Measurements from ENCODE around the gene INA. TPM values are rescaled to one million over a fixed set of nuclear protein-coding genes. Genes with fewer than 3 reads are reported as not detected.
"Not testable (repeated sequence)": the region's sequence is repeated elsewhere in the genome, so short reads cannot be mapped to it uniquely, and the experiment has no call there.

Gene INA
- total RNA-seq, 4 donors from 2014 or later, result 0.24 TPM; not detected in 3

GRCh38 chr10:103241262-103242011 lies 35.5 kb upstream of the INA start:
- in situ Hi-C loops (cut with MboI; ENCODE audit: low sequenced_read_pairs in 4 of 4), result loop anchor here (5.0 to 25.0 kb wide), 5 partner anchors 129 to 517 kb away; partner anchors contain the start of genes CNNM2 (in 4 of the 4) and WBP1L (in 2 of the 4)

DNA sequence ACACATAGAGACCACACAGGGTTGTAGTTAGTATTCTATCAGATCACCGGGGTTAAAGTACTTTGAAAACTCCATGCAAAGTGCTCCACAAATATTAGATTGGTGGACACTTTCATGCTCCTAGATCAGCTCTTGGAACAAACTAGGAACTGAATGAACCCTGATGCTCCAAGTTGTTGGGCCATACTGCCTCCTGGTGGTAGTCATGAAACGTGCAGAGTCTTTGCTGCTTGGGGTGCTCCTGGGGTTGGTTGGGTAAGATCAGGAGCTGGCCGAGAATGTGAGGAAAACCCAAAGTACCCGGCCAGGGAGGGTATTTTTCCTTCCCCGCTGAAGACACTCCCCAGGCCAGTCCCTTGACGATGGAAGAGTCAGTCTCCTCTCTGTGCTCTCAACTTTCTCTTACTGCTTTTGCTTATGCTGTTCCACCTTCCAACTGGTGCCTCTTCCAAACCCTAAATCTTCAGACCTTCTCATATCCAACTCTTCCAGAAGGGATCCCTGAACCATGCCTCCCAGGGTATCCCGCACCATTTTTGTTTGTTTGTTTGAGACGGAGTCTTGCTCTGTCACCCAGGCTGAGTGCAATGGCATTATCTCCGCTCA lies 32.2 kb upstream of the INA start:
- TF ChIP-seq CTCF (IDR thresholded peaks at IDR 0.05 in 4 of 5, conservative IDR thresholded peaks at IDR 0.05 in 1 of 5) (peak; percentile 90 to 91 (median 91)), POLR2A (IDR thresholded peaks at IDR 0.05) (no peak)
- in situ Hi-C loops (cut with MboI; ENCODE audit: low sequenced_read_pairs in 4 of 4), result loop anchor here (5.0 to 25.0 kb wide), 5 partner anchors 132 to 520 kb away; partner anchors contain the start of genes CNNM2 (in 4 of the 4) and WBP1L (in 2 of the 4)
- no peaks in the 10 kb centered on the region for H3K27me3 ChIP-seq
- DNase-seq, result peak; percentile 50 to 79
- ATAC-seq, result peak; percentile 69 to 82
- no peaks in the 10 kb centered on the region for H3K9me3 ChIP-seq
- no peaks in the 10 kb centered on the region for H3K36me3 ChIP-seq
- intact Hi-C loops (cut with DNase I; ENCODE audit: low total_unique reads), result loop anchor here (1.0 to 5.0 kb wide), 4 partner anchors 132 to 532 kb away; partner anchors contain the start of genes ARL3 and SFXN2
- peaks cover 19% of the 10 kb centered on the region in 2 donors for H3K4me1 ChIP-seq
- H3K27ac ChIP-seq, result no peak overlapping the region
- no peak overlapping the region for H3K4me3 ChIP-seq

More at GRCh38 chr10:103241262-103242011, 35.5 kb upstream of the INA start:
- Histone ChIP-seq H3K27me3 (no peaks in the 10 kb centered on the region), H3K36me3 (no peaks in the 10 kb centered on the region), H3K27ac (peak overlapping the region; percentile 84 to 93 (median 88)), H3K9me3 (no peaks in the 10 kb centered on the region), H3K4me1 (peaks cover 19 to 25% of the 10 kb centered on the region in 2 donors), H3K4me3 (peak overlapping the region in 2 of 4 donors; percentile 6 to 17)
- ATAC-seq, result peak; percentile 86
- intact Hi-C loops (cut with DNase I; ENCODE audit: low total_unique reads), result loop anchor here (5.0 kb wide), 2 partner anchors 129 to 529 kb away; partner anchors contain the start of genes ARL3 and SFXN2
- DNase-seq, result peak; percentile 37 to 71
- TF ChIP-seq POLR2A (IDR thresholded peaks at IDR 0.05) (peak in 1 of 2 donors; percentile 16), CTCF (IDR thresholded peaks at IDR 0.05 in 4 of 5, conservative IDR thresholded peaks at IDR 0.05 in 1 of 5) (no peak)

GRCh38 chr10:103245587-103245986 lies 31.4 kb upstream of the INA start, which contains the start of gene RPEL1:
TSS of gene RPEL1 (plus strand) at chr10:103245887. CDS start at chr10:103245997, 110 bp downstream.
- intact Hi-C loops (cut with DNase I; ENCODE audit: low total_unique reads) (loop anchor here (5.0 kb wide), 1 partner anchor 518 kb away; no protein-coding TSS in a partner anchor), in situ Hi-C loops (cut with MboI; ENCODE audit: low sequenced_read_pairs in 4 of 4) (loop anchor here (10.0 to 25.0 kb wide), 4 partner anchors 133 to 521 kb away; partner anchors contain the start of gene WBP1L (in 2 of the 4))
- not testable (repeated sequence) for H3K9me3 ChIP-seq, H3K27ac ChIP-seq, H3K4me3 ChIP-seq, H3K27me3 ChIP-seq, ATAC-seq, H3K36me3 ChIP-seq, DNase-seq
- H3K4me1 ChIP-seq, result peaks cover 17 to 19% of the 10 kb centered on the region in 2 donors

GRCh38 chr10:103246324-103246723 lies 30.6 kb upstream of the INA start:
- H3K4me1 ChIP-seq, result peaks cover 11 to 13% of the 10 kb centered on the region in 2 donors
- no peaks in the 10 kb centered on the region for H3K27me3 ChIP-seq
- no peak overlapping the region for H3K27ac ChIP-seq
- no peaks in the 10 kb centered on the region for H3K9me3 ChIP-seq
- H3K4me3 ChIP-seq, result no peak overlapping the region
- TF ChIP-seq POLR2A (IDR thresholded peaks at IDR 0.05) (no peak), CTCF (IDR thresholded peaks at IDR 0.05 in 4 of 5, conservative IDR thresholded peaks at IDR 0.05 in 1 of 5) (no peak)
- intact Hi-C loops (cut with DNase I; ENCODE audit: low total_unique reads), result loop anchor here (5.0 kb wide), 1 partner anchor 519 kb away; no protein-coding TSS in a partner anchor
- in situ Hi-C loops (cut with MboI; ENCODE audit: low sequenced_read_pairs in 4 of 4), result loop anchor here (10.0 to 25.0 kb wide), 4 partner anchors 134 to 522 kb away; partner anchors contain the start of gene WBP1L (in 2 of the 4)
- no peaks in the 10 kb centered on the region for H3K36me3 ChIP-seq
- DNase-seq (no peak), ATAC-seq (no peak)
